GM19043 (cell line): Measurements from ENCODE around the gene CYP2F1.
"Not testable (repeated sequence)": the region's sequence is repeated elsewhere in the genome, so short reads cannot be mapped to it uniquely, and the experiment has no call there.

ENCODE experiments used
- ATAC-seq: cut with Tn5 transposase; IDR thresholded peaks from one replicate; pipeline ENCODE4 v1.9.1; 2021; ENCODE audit warnings: low read depth; ENCODE audit not compliant: unreplicated experiment

Gene CYP2F1

DNA sequence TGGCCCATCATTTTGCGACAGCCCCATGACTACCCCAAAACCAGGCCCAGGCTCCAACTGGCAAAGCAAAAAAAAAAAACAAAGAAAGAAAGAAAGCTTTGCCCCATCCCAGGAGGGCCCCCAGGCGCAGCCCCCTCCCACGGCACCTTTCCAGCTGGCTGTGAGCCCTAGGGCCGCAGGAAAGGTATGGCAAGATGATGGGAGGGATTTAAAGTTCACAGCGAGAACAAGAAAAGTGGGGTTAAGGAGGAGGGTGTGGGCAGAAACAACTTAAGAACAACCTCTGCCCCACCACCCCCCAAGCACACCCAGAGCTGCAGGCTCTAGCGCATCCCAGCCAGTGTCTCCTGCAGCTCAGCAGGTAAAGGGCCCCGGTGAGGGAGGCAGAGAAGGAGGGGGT lies at the start of gene CYP2F1:
Gene CYP2F1 (plus strand): TSS at position 301 of the 400 bp plus-strand sequence. CDS start 1,757 bp downstream, outside the sequence.
- no peak for ATAC-seq

DNA sequence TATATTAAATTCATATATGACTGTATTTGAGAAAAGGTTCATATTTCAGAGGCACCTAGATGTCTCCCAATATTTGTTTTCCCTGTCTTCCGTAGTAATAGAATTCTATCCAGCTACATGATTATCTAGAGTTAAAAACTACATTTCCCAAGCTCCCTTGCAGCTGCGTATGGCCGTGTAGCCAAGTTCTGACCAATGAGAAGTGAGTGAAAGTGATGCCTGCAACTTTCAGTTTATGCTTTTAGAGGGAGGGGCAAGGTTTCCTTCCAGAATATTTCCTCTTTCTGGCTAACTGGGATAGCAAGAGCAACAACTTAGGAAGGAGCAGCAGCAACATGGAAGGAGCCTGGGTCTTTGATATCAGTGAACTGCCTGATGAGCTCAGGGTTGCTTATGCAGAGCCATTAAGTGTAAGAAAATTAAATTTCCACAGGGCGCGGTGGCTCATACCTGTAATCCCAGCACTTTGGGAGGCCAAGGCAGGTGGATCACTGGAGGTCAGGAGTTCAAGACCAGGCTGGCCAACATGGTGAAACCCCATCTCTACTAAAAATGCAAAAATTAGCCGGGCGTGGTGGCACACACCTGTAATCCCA lies 49.2 kb upstream of the CYP2F1 start:
- ATAC-seq, result no peak

GRCh38 chr19:41076286-41076685 lies 37.9 kb upstream of the CYP2F1 start:
- ATAC-seq, result no peak

GRCh38 chr19:41083516-41083915 lies 30.7 kb upstream of the CYP2F1 start:
- no peak for ATAC-seq

GRCh38 chr19:41085748-41086415 lies 28.4 kb upstream of the CYP2F1 start:
- ATAC-seq, result no peak

DNA sequence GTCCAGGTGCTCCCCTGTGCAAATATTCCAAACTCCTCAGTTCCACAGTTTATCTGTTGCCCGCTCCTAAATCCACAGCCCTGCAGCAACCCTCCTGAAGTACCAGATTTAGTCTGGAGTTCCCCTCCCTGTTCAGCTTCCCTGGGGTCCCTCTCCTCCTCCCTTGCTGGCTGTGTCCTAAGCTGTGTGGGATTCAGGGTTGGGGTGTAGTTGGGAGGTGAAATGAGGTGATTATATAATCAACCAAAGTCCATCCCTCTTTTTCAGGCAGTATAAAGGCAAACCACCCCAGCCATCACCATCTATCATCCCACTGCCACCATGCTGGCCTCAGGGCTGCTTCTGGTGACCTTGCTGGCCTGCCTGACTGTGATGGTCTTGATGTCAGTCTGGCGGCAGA lies 26.1 kb upstream of the CYP2F1 start, which contains the start of gene CYP2A13:
Gene CYP2A13 (plus strand): TSS at position 301 of the 400 bp plus-strand sequence. CDS start 21 bp downstream, at position 322.
- ATAC-seq, result no peak

GRCh38 chr19:41089959-41090358 lies 24.3 kb upstream of the CYP2F1 start:
- ATAC-seq, result no peak

- no peak for ATAC-seq
Measured at GRCh38 chr19:41095703-41096102, 18.5 kb upstream of the CYP2F1 start.

DNA sequence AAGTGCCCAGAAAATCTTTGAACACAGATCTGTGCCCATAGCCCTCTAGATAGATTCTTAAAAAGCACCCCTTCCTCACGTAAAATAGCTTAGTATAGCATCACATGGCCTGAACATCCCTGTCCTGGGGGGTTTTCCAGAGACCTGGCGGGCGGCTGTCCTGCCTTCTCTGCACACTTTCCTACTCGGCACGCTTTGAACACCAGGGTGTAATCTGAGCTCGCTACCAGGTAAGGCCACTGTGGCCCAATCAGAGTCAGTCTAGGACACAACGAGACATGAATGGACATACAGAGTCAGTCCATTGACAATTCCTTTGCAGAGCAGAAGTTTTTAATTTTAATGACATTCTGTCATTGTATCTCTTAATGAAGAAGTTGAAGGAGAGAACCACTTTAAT lies 17.9 kb upstream of the CYP2F1 start:
- ATAC-seq, result no peak

DNA sequence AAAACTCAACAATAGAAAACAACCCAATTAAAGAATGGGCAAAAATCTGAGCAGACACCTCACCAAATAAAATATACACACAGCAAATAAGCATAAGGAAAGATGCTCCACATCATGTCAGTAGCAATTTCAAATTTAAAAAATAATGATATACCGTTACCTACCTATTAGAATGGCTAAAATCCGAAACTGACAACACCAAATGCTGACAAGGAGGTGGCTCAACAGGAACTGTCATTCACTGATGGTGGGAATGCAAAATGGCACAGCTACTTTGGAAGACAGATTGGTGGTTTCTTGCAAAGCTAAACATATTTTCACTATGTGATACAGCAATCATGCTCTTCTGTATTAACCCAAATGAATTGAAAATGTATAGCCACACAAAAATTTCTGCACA lies 16.9 kb upstream of the CYP2F1 start:
- ATAC-seq, result no peak

DNA sequence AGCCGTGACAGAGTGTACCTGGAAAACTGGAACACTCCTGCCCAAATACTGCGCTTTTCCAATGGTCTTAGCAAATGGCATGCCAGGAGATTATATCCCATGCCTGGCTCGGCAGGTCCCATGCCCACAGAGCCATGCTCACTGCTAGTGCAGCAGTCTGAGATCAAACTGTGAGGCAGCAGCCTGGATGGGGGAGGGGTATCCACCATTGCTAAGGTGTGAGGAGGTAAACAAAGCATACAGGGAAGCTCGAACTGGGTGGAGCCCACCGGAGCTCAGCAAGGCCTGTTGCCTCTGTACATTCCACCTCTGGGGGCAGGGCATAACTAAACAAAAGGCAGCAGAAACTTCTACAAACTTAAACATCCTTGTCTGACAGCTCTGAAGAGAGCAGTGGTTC lies 15.5 kb upstream of the CYP2F1 start:
- no peak for ATAC-seq

- ATAC-seq, result not testable (repeated sequence)
Measured at GRCh38 chr19:41102210-41102609, 12.0 kb upstream of the CYP2F1 start.

GRCh38 chr19:41106177-41106576 lies 8.1 kb upstream of the CYP2F1 start:
- no peak for ATAC-seq

DNA sequence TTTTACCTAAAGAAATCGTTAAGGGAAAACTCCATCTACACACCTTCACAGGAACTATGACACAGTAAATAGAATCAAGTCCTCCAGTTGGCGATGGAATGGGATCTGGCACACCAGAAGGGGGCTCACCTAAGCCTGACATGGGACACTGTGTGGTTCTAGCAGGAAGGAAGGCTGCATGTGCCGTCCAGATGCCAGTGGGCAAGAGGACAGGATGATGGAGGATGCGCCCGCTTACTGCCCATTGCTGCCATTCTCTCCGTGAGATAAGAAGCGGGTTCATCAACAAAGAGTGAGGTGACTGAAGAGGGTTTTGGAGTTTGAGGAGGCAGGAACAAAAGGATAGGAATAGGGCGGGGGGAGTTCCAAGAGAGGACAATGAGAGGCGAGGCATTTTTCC lies 2.9 kb upstream of the CYP2F1 start:
- ATAC-seq, result no peak

DNA sequence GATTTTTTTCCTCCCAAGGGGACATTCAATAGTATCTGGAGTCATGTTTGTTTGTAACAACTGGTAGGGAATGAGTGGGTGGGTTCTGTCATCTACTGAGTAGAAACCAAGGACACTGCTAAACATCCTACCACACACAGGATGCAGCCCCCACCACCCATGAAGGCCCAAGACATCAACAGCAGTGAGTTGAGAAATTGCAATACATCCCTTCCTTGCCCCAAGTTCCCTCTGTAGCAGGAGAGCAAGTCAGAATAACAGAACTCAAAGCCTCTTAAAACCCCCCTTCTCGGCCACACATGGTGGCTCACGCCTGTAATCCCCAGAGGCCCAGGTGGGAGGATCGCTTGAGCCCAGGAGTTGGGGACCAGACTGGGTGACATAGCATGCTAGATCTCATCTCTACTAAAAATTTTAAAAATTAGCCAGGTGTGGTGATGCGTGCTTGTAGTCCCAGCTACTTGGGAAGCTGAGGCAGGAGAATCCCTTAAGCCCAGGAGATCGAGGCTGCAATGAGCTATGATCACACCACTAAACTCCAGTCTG lies 2.4 kb upstream of the CYP2F1 start:
- ATAC-seq, result no peak

DNA sequence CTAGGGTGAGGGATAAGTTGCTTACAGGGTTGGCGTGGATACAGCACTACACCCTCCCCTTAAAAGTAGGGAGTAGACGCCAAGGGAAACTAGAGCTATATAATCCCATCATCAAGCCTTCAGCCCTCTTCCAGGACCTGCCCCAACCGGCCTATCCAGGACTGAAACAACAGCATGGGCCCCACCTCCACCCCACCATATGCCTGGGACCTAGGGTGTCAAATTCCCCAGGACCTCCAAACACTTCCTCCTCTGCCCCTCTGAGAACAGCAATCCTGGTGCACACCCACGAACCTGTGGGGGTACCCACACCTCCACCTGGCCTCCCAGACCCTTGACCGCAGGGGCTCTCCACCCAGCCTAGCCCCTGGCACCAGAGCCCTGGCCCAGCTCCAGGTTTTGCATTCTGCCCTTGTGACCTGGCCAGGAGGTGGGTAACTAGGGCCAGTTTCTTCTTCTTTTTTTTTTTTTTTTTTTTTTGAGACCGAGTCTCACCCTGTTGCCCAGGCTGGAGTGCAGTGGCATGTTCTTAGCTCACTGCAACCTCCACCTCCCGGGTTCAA lies 1.4 kb upstream of the CYP2F1 start:
- ATAC-seq, result no peak

- no peak for ATAC-seq
Measured at GRCh38 chr19:41116261-41116660, 2.0 kb downstream of the CYP2F1 start.

DNA sequence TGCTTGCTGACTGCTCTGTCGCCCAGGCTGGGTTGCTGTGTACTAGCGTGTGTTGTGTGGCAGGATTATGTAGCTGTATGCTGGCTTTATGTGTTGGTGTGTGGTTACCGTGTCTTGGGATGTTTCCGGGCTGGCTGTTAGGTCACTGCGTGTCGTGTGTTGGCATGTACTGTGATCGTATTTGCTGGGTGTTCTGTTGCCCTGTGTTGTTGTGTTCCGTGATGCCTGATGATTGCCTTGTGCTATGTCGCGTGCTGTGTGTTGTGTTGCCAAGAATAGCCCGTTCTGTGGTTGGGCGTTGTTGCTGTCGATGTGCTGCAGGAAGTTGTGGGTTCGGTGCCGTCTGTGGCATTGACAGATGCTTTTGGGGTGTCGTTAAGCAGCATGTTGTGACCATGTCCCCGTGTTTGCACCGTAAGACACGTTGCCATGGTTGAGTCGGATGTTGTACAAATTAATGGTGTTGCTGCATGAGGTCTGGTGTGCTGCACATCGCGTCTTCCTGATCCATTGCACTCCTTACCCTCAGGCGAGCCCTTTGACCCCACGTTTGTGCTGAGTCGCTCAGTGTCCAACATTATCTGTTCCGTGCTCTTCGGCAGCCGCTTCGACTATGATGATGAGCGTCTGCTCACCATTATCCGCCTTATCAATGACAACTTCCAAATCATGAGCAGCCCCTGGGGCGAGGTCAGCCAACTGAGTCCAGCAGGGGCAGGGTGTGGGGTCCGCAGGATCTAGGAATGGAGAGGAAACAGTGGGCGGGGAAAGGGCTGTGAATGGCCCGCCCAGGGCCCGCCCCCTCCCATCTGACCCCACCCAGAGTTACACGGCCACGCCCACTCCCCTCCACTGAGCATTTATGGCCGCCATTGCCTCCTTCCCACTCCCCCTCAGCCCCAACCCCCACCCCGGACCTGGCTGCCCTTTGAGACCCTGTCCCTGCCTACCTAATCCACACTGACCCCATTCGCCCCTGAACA lies 7.0 kb downstream of the CYP2F1 start:
- not testable (repeated sequence) for ATAC-seq

GRCh38 chr19:41122846-41123245 lies 8.6 kb downstream of the CYP2F1 start:
- ATAC-seq, result not testable (repeated sequence)

DNA sequence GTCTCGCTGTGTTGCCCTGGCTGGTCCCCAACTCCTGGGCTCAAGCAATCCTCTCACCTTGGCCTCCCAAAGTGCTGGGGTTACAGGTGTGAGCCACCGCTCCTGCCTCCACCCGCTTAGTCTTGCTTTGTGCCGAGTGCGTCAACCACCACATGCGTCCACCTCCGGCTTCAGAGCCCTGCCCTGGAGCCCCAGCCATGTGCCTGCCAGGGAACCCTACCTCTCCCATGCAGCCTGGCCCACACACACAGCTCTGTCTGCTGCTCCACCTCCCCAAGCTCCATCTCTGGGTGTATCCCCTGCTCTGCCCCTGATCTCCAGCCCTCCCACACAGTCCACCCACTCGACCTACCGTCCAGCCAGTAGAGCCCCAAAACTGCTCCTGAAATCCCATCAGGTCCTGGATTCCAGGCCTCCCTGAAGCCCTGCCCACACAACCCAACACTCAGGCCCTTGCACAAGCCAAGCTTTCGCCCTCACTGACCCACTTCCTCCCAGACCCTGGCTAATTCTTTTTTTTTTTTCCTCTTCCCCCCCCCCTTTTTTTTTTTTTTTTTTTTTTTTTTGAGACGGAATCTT lies 9.6 kb downstream of the CYP2F1 start:
- no peak for ATAC-seq
